IMR-90 (cell line): Measurements from ENCODE around the gene CAMTA1. TPM values are rescaled to one million over a fixed set of nuclear protein-coding genes. Genes with fewer than 3 reads are reported as not detected.

ENCODE experiments used
- ATAC-seq: fragments of 200-7000 bp; cut with Tn5 transposase; 2 replicates; pipeline ENCODE4 v1.9.1; 2020; ENCODE audit warnings: low read depth, mild to moderate bottlenecking, moderate library complexity
- BruUV-seq: library from RNA; stranded (reverse); fragments of 400-500 nt; replicated peaks from 2 replicates; lab custom pipeline; 2021; lab: Mats Ljungman, UMichigan
- CTCF ChIA-PET: fragments of 300-600 bp; formaldehyde crosslinking; extraction: SDS; loops from one replicate; lab custom pipeline; 2021; ENCODE audit warnings: antibody characterized with exemption; lab: Yijun Ruan, JAX
- POLR2A ChIA-PET: fragments of 300-600 bp; sonication (Branson Sonifier 250); formaldehyde crosslinking; loops from one replicate; lab custom pipeline; 2022; ENCODE audit warnings: antibody characterized with exemption; ENCODE audit not compliant: unreplicated experiment; lab: Charles Lee
- DNase-seq: peaks from one replicate; pipeline ENCODE4 v3.0.0; 2013
- H2AFZ ChIP-seq: replicated peaks from 2 replicates; pipeline ENCODE3; 2013; ENCODE audit warnings: low read length, mild to moderate bottlenecking; ENCODE audit not compliant: poor library complexity
- H2AK5ac ChIP-seq: 2 replicates; pipeline ENCODE4 v1.6.1; 2013; ENCODE audit warnings: low read depth, low read length, inconsistent platforms
- H2AK9ac ChIP-seq: replicated peaks from 2 replicates; pipeline ENCODE3; 2013; ENCODE audit warnings: mild to moderate bottlenecking, low read depth, low read length, moderate library complexity; ENCODE audit not compliant: poor library complexity
- H2BK120ac ChIP-seq: 2 replicates; pipeline ENCODE4 v1.6.1; 2013; ENCODE audit warnings: low read depth, low read length, inconsistent platforms
- H2BK15ac ChIP-seq: 3 replicates; pipeline ENCODE4 v1.6.1; 2013; ENCODE audit warnings: low read depth, low read length, inconsistent platforms
- H2BK20ac ChIP-seq: 2 replicates; pipeline ENCODE4 v1.6.1; 2013; ENCODE audit warnings: low read depth, mild to moderate bottlenecking, inconsistent platforms, low read length, moderate library complexity
- H2BK5ac ChIP-seq: 2 replicates; pipeline ENCODE4 v1.6.1; 2013; ENCODE audit warnings: mild to moderate bottlenecking, low read depth, low read length, inconsistent platforms; ENCODE audit not compliant: poor library complexity, severe bottlenecking
- H3K14ac ChIP-seq: replicated peaks from 2 replicates; pipeline ENCODE4 v1.6.1; 2013; ENCODE audit warnings: low read depth, low read length, inconsistent platforms
- H3K18ac ChIP-seq: 2 replicates; pipeline ENCODE4 v1.6.1; 2013; ENCODE audit warnings: low read depth, low read length, control low read depth
- H3K23ac ChIP-seq: 2 replicates; pipeline ENCODE4 v1.6.1; 2013; ENCODE audit warnings: low read depth, low read length, inconsistent platforms
- H3K27ac ChIP-seq: 2 replicates; pipeline ENCODE4 v1.5.1; 2013; ENCODE audit warnings: mild to moderate bottlenecking, control low read depth, low read length; ENCODE audit not compliant: insufficient read depth
- H3K27me3 ChIP-seq: 2 replicates; pipeline ENCODE4 v1.6.1; 2013; ENCODE audit warnings: low read length; ENCODE audit not compliant: control insufficient read depth, insufficient read depth
- H3K36me3 ChIP-seq: 2 replicates; pipeline ENCODE4 v1.6.1; 2013; ENCODE audit warnings: low read length, mixed read lengths; ENCODE audit not compliant: control insufficient read depth, insufficient read depth
- H3K4ac ChIP-seq: 2 replicates; pipeline ENCODE4 v1.6.1; 2013; ENCODE audit warnings: low read depth, low read length, inconsistent platforms
- H3K4me1 ChIP-seq: 2 replicates; pipeline ENCODE4 v1.6.1; 2013; ENCODE audit warnings: low read length, mixed read lengths; ENCODE audit not compliant: control insufficient read depth, insufficient read depth
- H3K4me2 ChIP-seq: 2 replicates; pipeline ENCODE4 v1.6.1; 2013; ENCODE audit warnings: low read depth, mild to moderate bottlenecking, control low read depth, low read length, moderate library complexity
- H3K4me3 ChIP-seq: 2 replicates; pipeline ENCODE4 v1.5.1; 2013; ENCODE audit warnings: low read depth, mild to moderate bottlenecking, control low read depth, low read length, moderate library complexity; ENCODE audit not compliant: insufficient read depth
- H3K56ac ChIP-seq: 2 replicates; pipeline ENCODE4 v1.6.1; 2013; ENCODE audit warnings: low read length, inconsistent platforms; ENCODE audit not compliant: insufficient read depth; ENCODE audit errors: extremely low read depth
- H3K79me1 ChIP-seq, 2 experiments: 2 replicates each; pipeline ENCODE4 v1.6.1; 2013; ENCODE audit warnings: low read length in 2 of 2, inconsistent platforms in 1 of 2, low read depth in 1 of 2
- H3K9ac ChIP-seq: 2 replicates; pipeline ENCODE4 v1.6.1; 2013; ENCODE audit warnings: low read depth, low read length, control low read depth
- H3K9me1 ChIP-seq: 2 replicates; pipeline ENCODE4 v1.6.1; 2013; ENCODE audit warnings: low read length, inconsistent platforms; ENCODE audit not compliant: insufficient read depth
- H3K9me3 ChIP-seq: 2 replicates; pipeline ENCODE4 v1.6.1; 2013; ENCODE audit warnings: low read length; ENCODE audit not compliant: control insufficient read depth, insufficient read depth
- H4K20me1 ChIP-seq: 2 replicates; pipeline ENCODE4 v1.6.1; 2013; ENCODE audit warnings: low read length, inconsistent platforms; ENCODE audit not compliant: insufficient read depth
- H4K5ac ChIP-seq: 2 replicates; pipeline ENCODE4 v1.6.1; 2013; ENCODE audit warnings: mild to moderate bottlenecking, low read depth, low read length, control low read depth
- H4K8ac ChIP-seq, 2 experiments: 2 replicates each; pipeline ENCODE4 v1.6.1; 2013; ENCODE audit warnings: low read depth in 2 of 2, low read length in 2 of 2, control low read depth in 1 of 2, inconsistent platforms in 1 of 2
- H4K91ac ChIP-seq: 2 replicates; pipeline ENCODE4 v1.6.1; 2013; ENCODE audit warnings: low read depth, low read length, inconsistent platforms; ENCODE audit not compliant: insufficient read depth
- CEBPB ChIP-seq: IDR thresholded peaks from 2 replicates; pipeline ENCODE4 v1.6.1; 2012; ENCODE audit warnings: low read depth, low read length, improper control_type of control experiment
- WGBS, 2 experiments: methylation state at CpG; one replicate each; pipeline versions ENCODE4 v1.1.5 to v1.1.7; 2013; ENCODE audit warnings: missing lambda C conversion rate in 2 of 2; ENCODE audit not compliant: insufficient read length in 1 of 2; ENCODE audit errors: extremely low coverage in 2 of 2; 5-methylcytosine and 5-hydroxymethylcytosine counted together
- dilution Hi-C: fragments of 300-500 bp; cut with HindIII; formaldehyde crosslinking; loops from one replicate; pipeline ENCODE4 v1.14.3; 2018; ENCODE audit warnings: low sequenced_read_pairs; ENCODE audit not compliant: unreplicated experiment
- in situ Hi-C: fragments of 300-500 bp; cut with MboI; formaldehyde crosslinking; loops from 3 replicates; pipeline ENCODE4 v1.14.3; 2019; ENCODE audit warnings: low sequenced_read_pairs, inconsistent platforms, mixed read lengths
- intact Hi-C: fragments of 100-400 bp; cut with micrococcal nuclease; formaldehyde crosslinking; loops from 2 replicates; pipeline ENCODE4 v1.10.0; 2022
- polyA plus RNA-seq, 3 experiments: library from polyadenylated mRNA; depleted of rRNA; stranded (reverse); fragments of >200 nt; gene quantifications; 2 replicates each; pipeline ENCODE4 v1.2.3, GENCODE V29; 2012; ENCODE audit warnings: low replicate concordance in 1 of 3
- total RNA-seq: library from RNA; depleted of rRNA; stranded (reverse); fragments of >200 nt; gene quantifications from 2 replicates; pipeline ENCODE4 v1.2.3, GENCODE V29; 2012

Gene CAMTA1
- total and polyA plus RNA-seq, 2 of the 4 experiments (the other 2 are of a cell fraction), result 35.5 to 74.3 TPM

- BruUV-seq, result no TSS peak
- H3K9me1 ChIP-seq, result no peaks in the 10 kb centered on the region; the same call in 1 of the 2 replicates
- H3K23ac ChIP-seq, result no peak overlapping the region
- H3K4me2 ChIP-seq, result no peak overlapping the region
- H2AK5ac ChIP-seq, result no peak overlapping the region
- H3K14ac ChIP-seq, result no peak overlapping the region
- H3K56ac ChIP-seq, result no peak overlapping the region
- H2BK5ac ChIP-seq, result no peak overlapping the region
- dilution Hi-C loops, result no loop called here
- no peak overlapping the region for H3K27ac ChIP-seq
- no peaks in the 10 kb centered on the region for H3K9me3 ChIP-seq
- WGBS, 2 experiments, result 96% methylated on average over 4 of the region's 10 CpGs; no CpG with 5 or more reads in 1 of the 2 experiments
- H4K5ac ChIP-seq, result no peak overlapping the region
- intact Hi-C loops, result no loop called here
- H3K18ac ChIP-seq, result no peak overlapping the region
- no peaks in the 10 kb centered on the region for H4K20me1 ChIP-seq
- H4K91ac ChIP-seq, result no peak overlapping the region
- no peak overlapping the region for H3K4me3 ChIP-seq
- no peaks in the 10 kb centered on the region for H3K79me1 ChIP-seq
- H3K4ac ChIP-seq, result no peak overlapping the region
- no peak overlapping the region for H3K9ac ChIP-seq
- no peaks in the 10 kb centered on the region for H3K4me1 ChIP-seq
- in situ Hi-C loops, result no loop called here
- H2AK9ac ChIP-seq, result no peak overlapping the region
- ChIA-PET POLR2A (no interaction called here), CTCF (interaction anchor here (0.5 kb wide), 1 partner anchor 122 kb away, joined by 3 read pairs; no protein-coding TSS in a partner anchor)
- no peak overlapping the region for H2BK15ac ChIP-seq
- no peak for TF ChIP-seq CEBPB
- H4K8ac ChIP-seq, result no peak overlapping the region
- ATAC-seq, result no peak
- no peak overlapping the region for H2BK20ac ChIP-seq
- peaks cover 1% of the 10 kb centered on the region for H3K27me3 ChIP-seq
- H2AFZ ChIP-seq, result no peak overlapping the region
- H3K36me3 ChIP-seq, result no peaks in the 10 kb centered on the region
- DNase-seq, result no peak
- no peak overlapping the region for H2BK120ac ChIP-seq
These were observed 407.2 kb downstream of the CAMTA1 start for GRCh38 chr1:7192453-7192852.
